Ectodermal cell (in vitro differentiated cells): ENCODE results near the gene ARHGEF11.

Experiments
- H3K27ac ChIP-seq: 2 replicates; pipeline ENCODE4 v1.7.0; 2013; ENCODE audit warnings: mild to moderate bottlenecking, low read depth, low read length; ENCODE audit not compliant: insufficient read depth, poor library complexity, severe bottlenecking
- H3K27me3 ChIP-seq: 2 replicates; pipeline ENCODE4 v1.7.0; 2013; ENCODE audit warnings: mild to moderate bottlenecking, low read length; ENCODE audit not compliant: insufficient read depth, control insufficient read depth, poor library complexity, severe bottlenecking
- H3K36me3 ChIP-seq: one replicate; pipeline ENCODE4 v1.7.0; 2013; ENCODE audit warnings: low read length; ENCODE audit not compliant: control insufficient read depth, insufficient read depth
- H3K4me1 ChIP-seq: one replicate; pipeline ENCODE4 v1.7.0; 2013; ENCODE audit warnings: low read length; ENCODE audit not compliant: control insufficient read depth, insufficient read depth
- H3K4me3 ChIP-seq: 2 replicates; pipeline ENCODE4 v1.7.0; 2013; ENCODE audit warnings: low read depth, low read length, control low read depth; ENCODE audit not compliant: insufficient read depth
- H3K9me3 ChIP-seq: 2 replicates; pipeline ENCODE4 v1.7.0; 2013; ENCODE audit warnings: mild to moderate bottlenecking, low read length, moderate library complexity; ENCODE audit not compliant: control insufficient read depth
- WGBS, 2 experiments: methylation state at CpG; one replicate each; pipeline ENCODE4 v1.1.7; 2013; ENCODE audit warnings: missing lambda C conversion rate in 2 of 2; 5-methylcytosine and 5-hydroxymethylcytosine counted together

The ARHGEF11 gene

GRCh38 chr1:156920233-156921052 is 125.1 kb downstream of the ARHGEF11 start, which contains the start of gene LRRC71:
Gene LRRC71, plus strand, starts transcription at chr1:156920632. Its CDS starts 172 bp downstream, at chr1:156920804.
- peaks cover 75% of the 10 kb centered on the region for H3K27me3 ChIP-seq

GRCh38 chr1:156914440-156914856 is 131.1 kb downstream of the ARHGEF11 start:
- no peak overlapping the region for H3K4me3 ChIP-seq
- peaks cover 18% of the 10 kb centered on the region for H3K27me3 ChIP-seq
- no peaks in the 10 kb centered on the region for H3K9me3 ChIP-seq
- 90 to 93% methylated on average over 9 of the region's 9 CpGs for WGBS, 2 experiments
- H3K27ac ChIP-seq: no peak overlapping the region
- no peaks in the 10 kb centered on the region for H3K4me1 ChIP-seq
- no peaks in the 10 kb centered on the region for H3K36me3 ChIP-seq

More at GRCh38 chr1:156920233-156921052, 125.1 kb downstream of the ARHGEF11 start, which contains the start of gene LRRC71:
- Histone ChIP-seq H3K9me3 (no peaks in the 10 kb centered on the region), H3K4me3 (peak within 1 kb of the TSS; percentile 14), H3K27ac (no peak within 1 kb of the TSS), H3K36me3 (no peaks in the 10 kb centered on the region), H3K4me1 (peaks cover 10% of the 10 kb centered on the region)
- 4% methylated on average over 71 of the region's 71 CpGs for WGBS, 2 experiments

- Histone ChIP-seq H3K4me1 (no peaks in the 10 kb centered on the region), H3K36me3 (no peaks in the 10 kb centered on the region), H3K27ac (no peak overlapping the region), H3K9me3 (no peaks in the 10 kb centered on the region), H3K4me3 (no peak overlapping the region), H3K27me3 (peaks cover 12% of the 10 kb centered on the region)
- 80 to 85% methylated on average over 13 of the region's 13 CpGs for WGBS, 2 experiments
These were observed 131.6 kb downstream of the ARHGEF11 start for GRCh38 chr1:156913809-156914387.

GRCh38 chr1:156912861-156913808 is 132.4 kb downstream of the ARHGEF11 start:
- Histone ChIP-seq H3K36me3 (no peaks in the 10 kb centered on the region), H3K27me3 (peaks cover 5% of the 10 kb centered on the region), H3K4me3 (no peak overlapping the region), H3K27ac (no peak overlapping the region), H3K9me3 (no peaks in the 10 kb centered on the region), H3K4me1 (no peaks in the 10 kb centered on the region)
- WGBS, 2 experiments: 74 to 77% methylated on average over 24 of the region's 24 CpGs

GRCh38 chr1:156912310-156912709 is 133.2 kb downstream of the ARHGEF11 start:
- Histone ChIP-seq H3K9me3 (no peaks in the 10 kb centered on the region), H3K36me3 (no peaks in the 10 kb centered on the region)
- WGBS, 2 experiments: 78 to 81% methylated on average over 2 of the region's 2 CpGs

GRCh38 chr1:156911577-156912298 is 133.8 kb downstream of the ARHGEF11 start:
- WGBS, 2 experiments: 87 to 93% methylated on average over 5 of the region's 6 CpGs
- H3K9me3 ChIP-seq: no peaks in the 10 kb centered on the region
- peaks cover 3% of the 10 kb centered on the region for H3K27me3 ChIP-seq
- H3K4me1 ChIP-seq: no peaks in the 10 kb centered on the region
- no peaks in the 10 kb centered on the region for H3K36me3 ChIP-seq
- no peak overlapping the region for H3K4me3 ChIP-seq
- no peak overlapping the region for H3K27ac ChIP-seq

More at GRCh38 chr1:156912310-156912709, 133.2 kb downstream of the ARHGEF11 start:
- Histone ChIP-seq H3K4me3 (no peak overlapping the region), H3K27me3 (peaks cover 3% of the 10 kb centered on the region), H3K4me1 (no peaks in the 10 kb centered on the region), H3K27ac (no peak overlapping the region)

- Histone ChIP-seq H3K4me1 (no peaks in the 10 kb centered on the region), H3K4me3 (no peak overlapping the region), H3K27ac (no peak overlapping the region), H3K27me3 (peaks cover 3% of the 10 kb centered on the region), H3K9me3 (no peaks in the 10 kb centered on the region), H3K36me3 (no peaks in the 10 kb centered on the region)
- 24 to 39% methylated on average over 12 to 16 of the region's 18 CpGs for WGBS, 2 experiments
These were observed 135.2 kb downstream of the ARHGEF11 start for GRCh38 chr1:156910309-156910782.

- no peak overlapping the region for H3K27ac ChIP-seq
- 70 to 72% methylated on average over 5 of the region's 5 CpGs for WGBS, 2 experiments
- peaks cover 3% of the 10 kb centered on the region for H3K27me3 ChIP-seq
- H3K4me1 ChIP-seq: no peaks in the 10 kb centered on the region
- no peak overlapping the region for H3K4me3 ChIP-seq
- H3K9me3 ChIP-seq: no peaks in the 10 kb centered on the region
- no peaks in the 10 kb centered on the region for H3K36me3 ChIP-seq
These were observed 135.9 kb downstream of the ARHGEF11 start for GRCh38 chr1:156909671-156910070.

- H3K4me3 ChIP-seq: no peak overlapping the region
- H3K9me3 ChIP-seq: no peaks in the 10 kb centered on the region
- H3K27ac ChIP-seq: no peak overlapping the region
- H3K36me3 ChIP-seq: no peaks in the 10 kb centered on the region
- H3K27me3 ChIP-seq: peaks cover 3% of the 10 kb centered on the region
- no peaks in the 10 kb centered on the region for H3K4me1 ChIP-seq
- 88 to 91% methylated on average over 10 of the region's 10 CpGs for WGBS, 2 experiments
These were observed 136.6 kb downstream of the ARHGEF11 start for GRCh38 chr1:156908955-156909354.
